Ascending aorta (tissue), 2 donors: ENCODE data around the gene DLG1. TPM values are rescaled to one million over a fixed set of nuclear protein-coding genes. Genes with fewer than 3 reads are reported as not detected.
A peak's percentile ranks its signal among the peaks of the same experiment; 100 is the strongest.

ENCODE experiments used
- DNase-seq, 2 donors: peaks; one replicate each; pipeline ENCODE4 v3.0.0-alpha.2; 2019; ENCODE audit warnings: low spot score in 2 of 2
- H3K27ac ChIP-seq, 2 donors: fragments of 200-600 bp; sonication (generic); one replicate each; pipeline ENCODE4 v1.5.1; 2016 to 2017; ENCODE audit warnings: mild to moderate bottlenecking in 1 of 2
- H3K27me3 ChIP-seq: fragments of 200-600 bp; sonication (generic); one replicate; pipeline ENCODE4 v1.5.1; 2017
- H3K36me3 ChIP-seq, 2 donors: fragments of 200-600 bp; sonication (generic); one replicate each; pipeline ENCODE4 v1.5.1; 2016
- H3K4me1 ChIP-seq, 2 donors: fragments of 200-600 bp; sonication (generic); one replicate each; pipeline ENCODE4 v1.5.1; 2016 to 2017; ENCODE audit warnings: mild to moderate bottlenecking in 1 of 2
- H3K4me3 ChIP-seq, 2 donors: fragments of 200-600 bp; sonication (generic); one replicate each; pipeline ENCODE4 v1.5.1; 2016 to 2017; ENCODE audit warnings: mild to moderate bottlenecking in 1 of 2
- H3K9me3 ChIP-seq, 2 donors: fragments of 200-600 bp; sonication (generic); one replicate each; pipeline ENCODE4 v1.5.1; 2016
- intact Hi-C: fragments of 100-400 bp; cut with DNase I; formaldehyde crosslinking; loops from one replicate; pipeline ENCODE4 v1.15.1; 2023
- total RNA-seq: library from RNA; depleted of rRNA; stranded (reverse); fragments of >200 nt; gene quantifications from one replicate; pipeline ENCODE4 v1.1.0, GENCODE V29; 2016
- TF ChIP-seq, protein P1 (sequence below), 3 experiments: fragments of 200-600 bp in 2 of 3; fragments of 450-650 bp in 1 of 3; sonication (generic) in 2 of 3; IDR thresholded peaks; one replicate each; pipeline ENCODE4 v1.5.1; 2016 to 2019; ENCODE audit warnings: antibody characterized with exemption in 3 of 3, mild to moderate bottlenecking in 1 of 3, moderate library complexity in 1 of 3

Gene DLG1
- total RNA-seq, 1 donor from 2014 or later = 31.0 TPM

DNA sequence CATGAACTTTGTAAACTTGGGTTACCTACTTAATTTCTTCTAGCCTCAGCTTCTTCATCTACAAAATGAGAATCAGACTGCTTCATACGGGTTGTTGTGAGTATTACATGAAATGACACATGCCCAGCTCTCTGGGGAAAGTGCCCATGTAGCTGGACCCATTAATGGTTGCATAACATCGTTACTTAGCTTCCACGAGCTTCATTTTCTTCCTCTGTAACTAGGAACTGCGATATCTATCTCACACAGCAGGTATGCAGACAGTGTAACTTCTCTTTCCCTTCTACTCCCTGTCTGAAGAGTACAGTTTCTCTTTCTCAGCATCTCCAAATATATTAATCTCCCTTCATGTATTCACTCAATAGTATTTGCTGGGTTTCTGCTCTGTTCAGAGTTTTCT lies 37.9 kb upstream of the DLG1 start:
- no peaks in the 10 kb centered on the region for H3K36me3 ChIP-seq
- H3K9me3 ChIP-seq = no peaks in the 10 kb centered on the region
- H3K4me3 ChIP-seq = no peak overlapping the region
- no peak for DNase-seq
- no peaks in the 10 kb centered on the region for H3K27me3 ChIP-seq
- intact Hi-C loops = no loop called here
- H3K4me1 ChIP-seq = no peaks in the 10 kb centered on the region
- no peak overlapping the region for H3K27ac ChIP-seq
- TF ChIP-seq, protein P1, sequence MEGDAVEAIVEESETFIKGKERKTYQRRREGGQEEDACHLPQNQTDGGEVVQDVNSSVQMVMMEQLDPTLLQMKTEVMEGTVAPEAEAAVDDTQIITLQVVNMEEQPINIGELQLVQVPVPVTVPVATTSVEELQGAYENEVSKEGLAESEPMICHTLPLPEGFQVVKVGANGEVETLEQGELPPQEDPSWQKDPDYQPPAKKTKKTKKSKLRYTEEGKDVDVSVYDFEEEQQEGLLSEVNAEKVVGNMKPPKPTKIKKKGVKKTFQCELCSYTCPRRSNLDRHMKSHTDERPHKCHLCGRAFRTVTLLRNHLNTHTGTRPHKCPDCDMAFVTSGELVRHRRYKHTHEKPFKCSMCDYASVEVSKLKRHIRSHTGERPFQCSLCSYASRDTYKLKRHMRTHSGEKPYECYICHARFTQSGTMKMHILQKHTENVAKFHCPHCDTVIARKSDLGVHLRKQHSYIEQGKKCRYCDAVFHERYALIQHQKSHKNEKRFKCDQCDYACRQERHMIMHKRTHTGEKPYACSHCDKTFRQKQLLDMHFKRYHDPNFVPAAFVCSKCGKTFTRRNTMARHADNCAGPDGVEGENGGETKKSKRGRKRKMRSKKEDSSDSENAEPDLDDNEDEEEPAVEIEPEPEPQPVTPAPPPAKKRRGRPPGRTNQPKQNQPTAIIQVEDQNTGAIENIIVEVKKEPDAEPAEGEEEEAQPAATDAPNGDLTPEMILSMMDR (IDR thresholded peaks at IDR 0.05) = no peak

DNA sequence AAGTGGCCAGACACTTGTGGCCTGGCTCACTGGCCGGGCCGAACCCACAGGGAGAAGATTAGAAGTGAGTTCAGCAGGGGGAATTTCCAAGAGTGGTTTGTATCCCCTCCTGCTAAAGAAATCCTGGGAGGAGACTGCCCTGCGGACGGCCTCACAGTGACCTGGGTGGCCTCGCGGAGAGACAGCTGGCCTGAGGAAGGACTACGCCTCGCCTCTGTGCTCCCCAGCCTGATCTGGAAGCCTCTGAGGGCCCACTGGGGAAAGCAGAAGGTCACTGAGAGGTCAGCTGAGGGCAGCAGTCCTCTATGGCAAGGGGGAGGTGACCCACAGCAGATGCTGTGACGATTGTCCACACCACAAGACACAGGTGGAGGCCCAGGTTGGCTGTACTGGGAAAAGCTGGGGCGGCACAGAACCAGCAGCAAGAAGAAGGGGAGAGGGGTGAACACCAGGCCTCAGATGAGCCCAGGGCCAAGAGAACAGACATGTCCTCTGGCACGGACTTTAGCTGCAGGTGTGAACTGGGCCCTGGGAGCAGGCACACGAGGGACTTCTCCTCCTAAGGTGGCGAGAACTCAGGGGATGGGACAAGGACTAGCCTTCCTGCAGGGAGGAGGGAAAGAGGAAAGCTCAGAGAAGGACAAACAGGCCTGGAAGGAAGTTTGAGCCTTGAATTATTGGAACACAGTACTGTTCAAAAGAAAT lies 37.2 kb upstream of the DLG1 start:
- Histone ChIP-seq H3K27ac (no peak overlapping the region), H3K36me3 (no peaks in the 10 kb centered on the region), H3K4me3 (no peak overlapping the region), H3K4me1 (no peaks in the 10 kb centered on the region), H3K27me3 (no peaks in the 10 kb centered on the region), H3K9me3 (no peaks in the 10 kb centered on the region)
- intact Hi-C loops = no loop called here
- DNase-seq = peak in 1 of 2 donors; percentile 45
- TF ChIP-seq, protein P1 (IDR thresholded peaks at IDR 0.05) = no peak

DNA sequence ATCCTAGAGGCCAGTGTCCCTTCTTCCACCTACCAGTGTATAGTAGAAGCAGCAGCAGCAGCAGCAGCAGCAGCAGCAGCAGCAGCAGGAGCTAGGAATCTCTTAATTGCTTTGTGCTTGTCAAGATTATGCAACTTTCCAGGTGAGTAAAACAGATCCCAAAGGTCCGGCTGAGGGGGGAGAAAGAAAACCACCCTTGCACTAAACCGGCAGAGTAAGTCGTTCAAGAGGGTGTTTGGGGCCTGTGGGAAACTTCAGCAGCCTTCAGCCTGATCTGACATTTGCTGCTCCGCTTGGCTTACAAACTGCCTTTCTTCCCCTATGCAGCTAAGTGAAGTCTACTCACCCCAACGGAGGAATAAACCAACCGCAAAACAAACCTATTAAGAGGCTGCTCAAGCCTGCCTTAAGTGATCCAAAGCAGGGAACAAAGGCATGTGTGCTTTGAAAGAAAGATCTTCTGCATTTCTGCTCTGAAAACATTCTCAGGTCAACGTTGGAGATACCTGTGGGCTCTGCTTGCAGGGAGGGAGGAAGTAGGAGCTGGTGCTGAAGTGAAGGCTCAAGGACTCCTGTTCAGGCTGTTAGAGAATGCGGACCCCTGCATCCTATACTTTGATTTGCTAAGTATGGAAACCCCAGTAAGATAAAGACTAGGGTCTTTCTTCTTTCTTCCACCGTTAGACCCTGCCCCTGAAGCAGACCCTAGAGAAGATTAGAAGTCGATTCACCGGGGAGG lies 35.7 kb upstream of the DLG1 start:
- TF ChIP-seq, protein P1 (IDR thresholded peaks at IDR 0.05) = no peak
- Histone ChIP-seq H3K27ac (no peak overlapping the region), H3K9me3 (no peaks in the 10 kb centered on the region), H3K4me3 (no peak overlapping the region), H3K27me3 (no peaks in the 10 kb centered on the region), H3K4me1 (no peaks in the 10 kb centered on the region), H3K36me3 (no peaks in the 10 kb centered on the region)
- intact Hi-C loops = no loop called here
- DNase-seq = peak in 1 of 2 donors; percentile 27

DNA sequence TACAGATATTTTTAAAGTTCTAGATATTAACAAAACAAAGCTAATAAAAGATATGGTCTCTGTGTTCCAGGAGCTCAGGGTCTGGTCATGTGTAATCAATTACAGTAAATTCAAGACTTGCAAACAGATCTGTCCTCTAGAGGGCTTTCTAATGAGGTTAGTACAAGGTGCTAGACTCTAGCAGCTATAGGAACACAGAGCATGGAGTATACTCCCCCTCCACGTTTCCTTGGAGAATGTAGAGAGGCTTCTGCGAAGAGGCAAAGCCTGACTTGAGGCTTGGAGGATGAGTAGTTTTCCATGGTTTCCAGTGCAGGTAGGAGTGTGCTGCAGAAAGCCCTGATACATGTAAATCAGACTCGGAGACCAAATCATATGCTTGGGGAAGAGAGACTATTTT lies 32.7 kb upstream of the DLG1 start:
- no peak overlapping the region for H3K27ac ChIP-seq
- TF ChIP-seq, protein P1 (IDR thresholded peaks at IDR 0.05) = no peak
- no peaks in the 10 kb centered on the region for H3K36me3 ChIP-seq
- H3K27me3 ChIP-seq = no peaks in the 10 kb centered on the region
- H3K9me3 ChIP-seq = no peaks in the 10 kb centered on the region
- H3K4me1 ChIP-seq = no peaks in the 10 kb centered on the region
- peak in 1 of 2 donors; percentile 2 for DNase-seq
- H3K4me3 ChIP-seq = no peak overlapping the region
- intact Hi-C loops = no loop called here

DNA sequence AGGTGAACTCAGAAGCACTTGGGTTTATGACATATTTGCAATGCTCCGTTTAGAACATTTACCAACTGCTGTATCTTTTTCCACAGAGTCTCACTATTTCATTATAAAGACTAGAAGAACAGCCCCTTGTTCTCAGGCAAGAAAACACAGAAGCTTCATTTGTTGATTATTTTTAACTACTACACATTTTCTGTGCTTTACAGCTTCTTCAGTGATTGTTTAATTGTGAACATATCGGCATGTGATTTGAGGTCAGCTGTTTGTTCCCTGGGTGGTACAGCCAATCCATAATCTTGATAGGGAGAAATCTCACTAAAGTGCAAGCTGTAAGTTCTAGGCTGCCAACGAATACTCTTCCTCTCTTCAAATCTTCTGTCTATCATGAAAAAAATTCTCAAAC lies 31.0 kb upstream of the DLG1 start:
- intact Hi-C loops = no loop called here
- Histone ChIP-seq H3K9me3 (no peaks in the 10 kb centered on the region), H3K4me3 (no peak overlapping the region), H3K27ac (no peak overlapping the region), H3K4me1 (no peaks in the 10 kb centered on the region), H3K36me3 (no peaks in the 10 kb centered on the region), H3K27me3 (no peaks in the 10 kb centered on the region)
- TF ChIP-seq, protein P1 (IDR thresholded peaks at IDR 0.05) = no peak
- no peak for DNase-seq
